Spleen (tissue), 13 donors: ENCODE measurements around the gene OPRPN. TPM values are rescaled to one million over a fixed set of nuclear protein-coding genes. Genes with fewer than 3 reads are reported as not detected.

Experiments
- DNase-seq: peaks from one replicate; pipeline ENCODE4 v3.0.0-alpha.2; 2020
- H3K27ac ChIP-seq, 8 donors: fragments of 200-600 bp; sonication (generic) in 7 of 8; 1 replicate in 4 of 8; 2 replicates in 4 of 8; pipeline versions ENCODE4 v1.5.0 to v1.8.0; 2016 to 2021; ENCODE audit warnings: inconsistent platforms in 4 of 8, mild to moderate bottlenecking in 4 of 8, moderate library complexity in 1 of 8
- H3K27me3 ChIP-seq, 7 donors: fragments of 200-600 bp; sonication (generic) in 6 of 7; replicated peaks in 1 of 7; 1 replicate in 4 of 7; 2 replicates in 3 of 7; pipeline versions ENCODE4 v1.5.0 to v1.8.0; 2016 to 2021; ENCODE audit warnings: inconsistent platforms in 3 of 7, mild to moderate bottlenecking in 1 of 7
- H3K36me3 ChIP-seq, 6 donors: fragments of 200-600 bp; sonication (generic) in 5 of 6; 1 replicate in 4 of 6; 2 replicates in 2 of 6; pipeline versions ENCODE4 v1.5.0 to v1.8.0; 2016 to 2021; ENCODE audit warnings: inconsistent platforms in 2 of 6
- H3K4me1 ChIP-seq, 6 donors: fragments of 200-600 bp; sonication (generic) in 5 of 6; 1 replicate in 3 of 6; 2 replicates in 3 of 6; pipeline versions ENCODE4 v1.5.0 to v1.8.0; 2016 to 2021; ENCODE audit warnings: inconsistent platforms in 3 of 6
- H3K4me3 ChIP-seq, 8 donors: fragments of 200-600 bp; sonication (generic) in 7 of 8; 1 replicate in 4 of 8; 2 replicates in 4 of 8; pipeline versions ENCODE4 v1.5.0 to v1.8.0; 2016 to 2021; ENCODE audit warnings: inconsistent platforms in 4 of 8, mild to moderate bottlenecking in 4 of 8, moderate library complexity in 2 of 8
- H3K9me3 ChIP-seq, 8 donors: fragments of 200-600 bp; sonication (generic) in 7 of 8; 1 replicate in 4 of 8; 2 replicates in 4 of 8; pipeline versions ENCODE4 v1.5.0 to v1.8.0; 2016 to 2021; ENCODE audit warnings: inconsistent platforms in 4 of 8
- CTCF ChIP-seq, 11 experiments: fragments of 200-600 bp in 7 of 11; fragments of 450-650 bp in 4 of 11; sonication (generic) in 4 of 11; IDR thresholded peaks in 8 of 11; conservative IDR thresholded peaks in 3 of 11; 1 replicate in 7 of 11; 2 replicates in 4 of 11; pipeline versions ENCODE4 v1.4.0 to v1.8.0; 2016 to 2021; ENCODE audit warnings: antibody characterized with exemption in 11 of 11, inconsistent platforms in 4 of 11, mild to moderate bottlenecking in 1 of 11
- POLR2A ChIP-seq, 3 donors: fragments of 450-650 bp; IDR thresholded peaks; one replicate each; pipeline ENCODE4 v1.5.1; 2017; ENCODE audit warnings: antibody characterized with exemption in 3 of 3, mild to moderate bottlenecking in 1 of 3
- POLR2AphosphoS5 ChIP-seq, 3 donors: sonication (generic); formaldehyde crosslinking; IDR thresholded peaks; one replicate each; pipeline ENCODE4 v1.5.1; 2017; ENCODE audit warnings: antibody characterized with exemption in 3 of 3
- WGBS, 5 donors: extraction: QIAGEN DNeasy Blood & Tissue Kit in 3 of 5; methylation state at CpG; one replicate each; pipeline versions ENCODE4 v1.1.5 to v1.1.7; 2013 to 2018; 5-methylcytosine and 5-hydroxymethylcytosine counted together
- intact Hi-C: fragments of 100-400 bp; cut with DNase I; formaldehyde crosslinking; loops from one replicate; pipeline ENCODE4 v1.15.0; 2023; ENCODE audit warnings: low total_unique reads
- long read RNA-seq, 2 donors: transcript quantifications; one replicate each; lab custom pipeline, GENCODE V29; 2026
- polyA plus RNA-seq, 3 donors: library from polyadenylated mRNA; stranded (reverse); fragments of 200-250 nt; gene quantifications; one replicate each; pipeline ENCODE4 v1.2.1, GENCODE V29; 2013
- total RNA-seq, 7 donors: library from RNA; depleted of rRNA in 3 of 7; stranded (reverse); fragments of >200 nt in 3 of 7; fragmentation: NEBNext Ultra II Directional in 4 of 7; extraction: Animal tissue kit (Norgen Biotek cat#: 25700) in 4 of 7; gene quantifications; one replicate each; pipeline versions ENCODE4 v1.1.0 to v1.2.1, GENCODE V29; 2016 to 2021
- donor health status: healthy with polysubstance abuse.
- donor health status: DM: no; HTN: no; CAD: no; lungs with moderate emphysema.
- donor health status: DM: no; HTN: no; CAD: no.
- donor health status: Bipolar disorder and iron deficiency.
- donor health status: healthy.
- donor health status: DM: no; HTN: no; CAD: no.
- donor health status: DM: yes; HTN: yes; CAD: no.

Gene OPRPN
- total RNA-seq: not detected
- not detected for polyA plus RNA-seq
- long read RNA-seq, donor 1: 0 reads
- long read RNA-seq, donor 2: 0 reads

- TF ChIP-seq POLR2AphosphoS5 (IDR thresholded peaks at IDR 0.05) (no peak), CTCF (IDR thresholded peaks at IDR 0.05 in 8 of 11, conservative IDR thresholded peaks at IDR 0.05 in 3 of 11) (no peak), POLR2A (IDR thresholded peaks at IDR 0.05) (no peak)
- no peaks in the 10 kb centered on the region for H3K9me3 ChIP-seq
- no peaks in the 10 kb centered on the region for H3K36me3 ChIP-seq
- H3K27ac ChIP-seq: no peak within 1 kb of the TSS
- intact Hi-C loops: no loop called here
- H3K27me3 ChIP-seq: no peaks in the 10 kb centered on the region
- no peaks in the 10 kb centered on the region for H3K4me1 ChIP-seq
- no peak for DNase-seq
- no peak within 1 kb of the TSS for H3K4me3 ChIP-seq
Observed at GRCh38 chr4:70397580-70397979, at the start of gene OPRPN. TSS of gene OPRPN (plus strand) at chr4:70397940. CDS start at chr4:70399286, 1,346 bp downstream.

- H3K27me3 ChIP-seq: no peaks in the 10 kb centered on the region
- DNase-seq: no peak
- TF ChIP-seq POLR2AphosphoS5 (IDR thresholded peaks at IDR 0.05): no peak
- no peak for TF ChIP-seq POLR2A (IDR thresholded peaks at IDR 0.05)
- TF ChIP-seq CTCF (IDR thresholded peaks at IDR 0.05 in 8 of 11, conservative IDR thresholded peaks at IDR 0.05 in 3 of 11): no peak
Observed at GRCh38 chr4:70356185-70356584, 41.6 kb upstream of the OPRPN start.

GRCh38 chr4:70359115-70359661 lies 38.6 kb upstream of the OPRPN start:
- 40 to 48% (median 45%) methylated on average over 3 of the region's 3 CpGs for WGBS, 5 donors
- H3K36me3 ChIP-seq: no peaks in the 10 kb centered on the region
- no peak for TF ChIP-seq POLR2AphosphoS5 (IDR thresholded peaks at IDR 0.05)
- no peak for TF ChIP-seq CTCF (IDR thresholded peaks at IDR 0.05 in 8 of 11, conservative IDR thresholded peaks at IDR 0.05 in 3 of 11)
- TF ChIP-seq POLR2A (IDR thresholded peaks at IDR 0.05): no peak

More at GRCh38 chr4:70356185-70356584, 41.6 kb upstream of the OPRPN start:
- Histone ChIP-seq H3K27ac (no peak overlapping the region), H3K36me3 (no peaks in the 10 kb centered on the region), H3K4me1 (no peaks in the 10 kb centered on the region), H3K9me3 (no peaks in the 10 kb centered on the region), H3K4me3 (no peak overlapping the region)
- 15 to 56% (median 51%) methylated on average over 1 of the region's 1 CpG for WGBS, 5 donors
- intact Hi-C loops: no loop called here

GRCh38 chr4:70360460-70360859 lies 37.3 kb upstream of the OPRPN start, which contains the start of gene SMR3A:
TSS of gene SMR3A (plus strand) at chr4:70360760. CDS start at chr4:70362116, 1,356 bp downstream.
- no peak for DNase-seq
- Histone ChIP-seq H3K4me1 (no peaks in the 10 kb centered on the region), H3K27me3 (no peaks in the 10 kb centered on the region), H3K27ac (no peak within 1 kb of the TSS), H3K9me3 (no peaks in the 10 kb centered on the region), H3K36me3 (no peaks in the 10 kb centered on the region), H3K4me3 (no peak within 1 kb of the TSS)
- no peak for TF ChIP-seq POLR2AphosphoS5 (IDR thresholded peaks at IDR 0.05)
- TF ChIP-seq CTCF (IDR thresholded peaks at IDR 0.05 in 8 of 11, conservative IDR thresholded peaks at IDR 0.05 in 3 of 11): no peak
- no peak for TF ChIP-seq POLR2A (IDR thresholded peaks at IDR 0.05)
- WGBS, 5 donors: 57 to 80% (median 71%) methylated on average over 3 of the region's 3 CpGs
- intact Hi-C loops: no loop called here

More at GRCh38 chr4:70359115-70359661, 38.6 kb upstream of the OPRPN start:
- H3K4me3 ChIP-seq: no peak overlapping the region
- intact Hi-C loops: no loop called here
- no peak overlapping the region for H3K27ac ChIP-seq
- no peak for DNase-seq
- no peaks in the 10 kb centered on the region for H3K27me3 ChIP-seq
- H3K4me1 ChIP-seq: no peaks in the 10 kb centered on the region
- H3K9me3 ChIP-seq: no peaks in the 10 kb centered on the region
